GM12865 (cell line): Measurements from ENCODE around the gene ACR.

Experiments used
- DNase-seq: peaks from one replicate; pipeline ENCODE4 v3.0.0; 2010; ENCODE audit warnings: low read depth
- H3K4me3 ChIP-seq: 2 replicates; pipeline ENCODE4 v1.5.1; 2011; ENCODE audit warnings: mild to moderate bottlenecking, low read depth, low read length, control low read depth
- TF ChIP-seq, protein P1 (sequence below): IDR thresholded peaks from 2 replicates; pipeline ENCODE4 v1.5.1; 2011; ENCODE audit warnings: low read length, control low read depth, low read depth, inconsistent platforms; ENCODE audit not compliant: insufficient read depth; ENCODE audit errors: missing control alignments

ACR gene

DNA sequence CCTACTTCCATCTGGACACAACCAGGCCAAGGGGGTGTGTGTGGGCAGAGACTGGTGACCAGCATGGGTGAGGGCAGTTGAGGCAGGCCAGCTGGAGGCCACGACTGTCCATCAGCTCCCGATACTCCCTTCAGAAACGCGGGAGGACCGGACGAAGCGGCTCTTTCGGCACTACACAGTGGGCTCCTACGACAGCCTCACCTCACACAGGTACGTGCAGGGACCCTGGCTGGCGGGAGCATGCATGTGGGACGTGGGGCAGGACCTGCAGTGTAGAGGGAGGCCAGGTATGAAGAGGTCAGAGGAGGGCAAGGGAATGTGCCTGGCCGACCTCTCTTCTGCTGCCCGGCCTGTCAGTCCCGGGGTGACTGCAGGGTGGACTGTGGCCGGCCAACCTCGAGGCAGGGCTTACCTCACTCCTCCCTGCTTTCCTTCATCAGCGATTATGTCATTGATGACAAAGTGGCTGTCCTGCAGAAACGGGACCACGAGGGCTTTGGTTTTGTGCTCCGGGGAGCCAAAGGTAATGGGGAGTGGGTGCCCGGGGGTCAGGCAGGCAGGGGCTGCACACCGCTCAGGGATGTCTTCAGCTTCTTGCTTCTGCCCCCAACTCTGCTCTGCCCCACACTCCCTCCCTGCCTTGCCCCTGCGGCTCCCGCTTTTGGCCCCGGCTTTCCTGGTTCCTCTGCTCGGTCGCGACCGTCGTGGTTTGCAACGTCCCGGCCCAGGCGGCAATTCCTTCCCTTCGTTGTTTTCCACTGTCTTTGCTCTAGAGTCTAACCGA is 34.1 kb upstream of the ACR start:
- TF ChIP-seq, protein P1, sequence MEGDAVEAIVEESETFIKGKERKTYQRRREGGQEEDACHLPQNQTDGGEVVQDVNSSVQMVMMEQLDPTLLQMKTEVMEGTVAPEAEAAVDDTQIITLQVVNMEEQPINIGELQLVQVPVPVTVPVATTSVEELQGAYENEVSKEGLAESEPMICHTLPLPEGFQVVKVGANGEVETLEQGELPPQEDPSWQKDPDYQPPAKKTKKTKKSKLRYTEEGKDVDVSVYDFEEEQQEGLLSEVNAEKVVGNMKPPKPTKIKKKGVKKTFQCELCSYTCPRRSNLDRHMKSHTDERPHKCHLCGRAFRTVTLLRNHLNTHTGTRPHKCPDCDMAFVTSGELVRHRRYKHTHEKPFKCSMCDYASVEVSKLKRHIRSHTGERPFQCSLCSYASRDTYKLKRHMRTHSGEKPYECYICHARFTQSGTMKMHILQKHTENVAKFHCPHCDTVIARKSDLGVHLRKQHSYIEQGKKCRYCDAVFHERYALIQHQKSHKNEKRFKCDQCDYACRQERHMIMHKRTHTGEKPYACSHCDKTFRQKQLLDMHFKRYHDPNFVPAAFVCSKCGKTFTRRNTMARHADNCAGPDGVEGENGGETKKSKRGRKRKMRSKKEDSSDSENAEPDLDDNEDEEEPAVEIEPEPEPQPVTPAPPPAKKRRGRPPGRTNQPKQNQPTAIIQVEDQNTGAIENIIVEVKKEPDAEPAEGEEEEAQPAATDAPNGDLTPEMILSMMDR = no peak
- DNase-seq = no peak
- no peak overlapping the region for H3K4me3 ChIP-seq

- DNase-seq = no peak
- TF ChIP-seq, protein P1 = no peak
- no peak overlapping the region for H3K4me3 ChIP-seq
Measured at GRCh38 chr22:50704510-50705218, 33.3 kb upstream of the ACR start.

DNA sequence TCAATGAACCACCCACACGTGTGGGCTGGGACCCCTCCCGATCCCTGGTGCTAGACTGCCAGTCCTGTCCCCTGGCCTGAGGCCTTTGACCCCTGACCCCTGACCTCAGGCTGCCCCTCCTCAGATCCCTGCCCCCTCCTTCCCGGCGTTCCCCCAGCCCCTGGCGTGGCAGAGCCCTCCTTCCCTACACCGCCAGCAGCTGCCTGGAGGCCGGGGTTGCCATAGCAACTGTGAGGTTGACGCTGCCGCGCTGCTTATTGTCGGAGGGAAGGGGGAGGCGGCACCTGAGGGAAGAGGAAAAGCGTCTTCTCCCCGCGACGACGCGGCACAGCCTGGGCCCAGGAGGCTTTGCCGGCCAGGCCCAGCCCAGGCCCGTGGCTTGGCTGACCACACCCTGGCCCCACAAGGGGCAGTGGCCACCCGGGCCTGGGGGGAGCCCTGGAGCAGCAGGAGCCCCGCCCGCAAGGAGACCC is 32.7 kb upstream of the ACR start:
- TF ChIP-seq, protein P1 = no peak
- no peak for DNase-seq
- H3K4me3 ChIP-seq = no peak overlapping the region

DNA sequence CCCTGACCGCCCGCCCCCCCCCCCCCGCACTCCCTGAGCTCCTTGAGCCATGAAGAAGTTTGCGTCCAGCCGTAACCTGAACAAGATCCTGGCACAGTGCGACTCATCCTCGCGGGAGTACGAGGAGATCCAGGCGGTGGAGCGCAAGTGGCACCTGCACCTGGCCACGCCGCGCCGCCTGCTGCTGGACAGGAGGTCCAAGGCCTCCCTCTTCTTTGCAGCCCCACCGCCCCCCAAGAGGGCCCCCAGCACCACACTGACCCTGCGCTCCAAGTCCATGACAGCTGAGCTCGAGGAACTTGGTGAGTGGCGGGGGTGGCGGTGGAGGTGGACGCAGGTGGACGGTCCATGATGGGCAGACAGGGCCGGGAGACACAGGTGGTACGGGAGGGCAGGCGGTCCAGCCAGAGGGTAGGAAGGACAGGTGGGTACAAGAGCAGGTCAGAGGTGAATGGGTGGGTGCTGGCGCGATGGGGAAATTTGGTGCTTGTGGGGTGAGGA is 32.1 kb upstream of the ACR start:
- TF ChIP-seq, protein P1 = no peak
- no peak overlapping the region for H3K4me3 ChIP-seq
- DNase-seq = no peak

DNA sequence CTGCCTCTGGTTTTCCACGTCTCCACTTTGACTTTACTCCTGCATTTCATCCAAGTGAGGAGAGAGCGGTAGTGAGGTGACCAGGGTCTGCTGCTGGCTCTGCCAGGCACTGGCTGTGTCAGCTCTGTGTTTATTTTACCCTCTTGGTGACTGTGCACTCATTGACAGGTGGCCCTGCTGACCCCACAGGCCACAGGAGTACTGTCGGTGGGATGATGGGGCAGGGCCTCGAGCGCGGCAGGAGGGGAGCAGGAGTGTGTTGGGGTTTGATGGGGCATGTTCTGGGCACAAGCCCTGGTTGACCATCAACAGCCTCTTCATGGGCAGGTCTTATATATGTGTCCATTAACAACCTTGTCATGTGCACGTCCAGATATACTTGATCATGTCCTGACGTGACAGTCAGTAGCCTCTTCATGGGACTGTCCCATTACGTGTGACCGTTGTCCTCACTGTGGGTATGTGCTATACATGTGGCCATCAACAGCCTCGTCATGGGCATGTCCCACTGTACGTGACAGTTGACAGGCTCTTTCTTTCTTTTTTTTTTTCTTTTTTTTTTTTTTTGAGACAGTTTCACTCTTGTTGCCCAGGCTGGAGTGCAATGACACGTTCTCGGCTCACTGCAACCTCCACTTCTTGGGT is 31.4 kb upstream of the ACR start:
- TF ChIP-seq, protein P1 = no peak
- no peak overlapping the region for H3K4me3 ChIP-seq
- no peak for DNase-seq

DNA sequence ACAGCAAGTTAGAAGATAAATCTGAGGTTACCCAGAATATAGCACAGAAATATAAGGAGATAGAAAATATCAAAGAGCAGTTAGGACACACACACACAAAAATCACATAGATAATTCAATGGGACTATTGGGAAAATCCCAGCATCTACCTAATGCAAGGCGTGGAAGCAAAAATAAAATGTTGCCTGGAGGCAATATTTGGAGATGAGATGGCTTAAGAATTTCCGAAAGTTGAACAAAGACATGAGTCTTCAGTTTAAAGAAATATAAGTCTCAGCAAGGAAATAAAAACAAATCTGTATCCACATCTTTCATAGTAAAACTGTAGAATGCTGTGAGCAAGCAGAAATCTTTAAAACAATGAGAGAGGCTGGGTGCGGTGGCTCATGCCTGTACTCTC is 29.5 kb upstream of the ACR start:
- no peak for DNase-seq
- H3K4me3 ChIP-seq = no peak overlapping the region
- TF ChIP-seq, protein P1 = no peak
